Subcutaneous preadipocyte (primary cell): ENCODE results near the gene RMRP. TPM values are rescaled to one million over a fixed set of nuclear protein-coding genes. Genes with fewer than 3 reads are reported as not detected.

ENCODE experiments used
- small RNA-seq: library from RNA; depleted of rRNA; stranded (forward); fragments of <200 nt; gene quantifications from one replicate; pipeline ENCODE3, GENCODE V24; 2012
- total RNA-seq: library from RNA; depleted of rRNA; stranded (reverse); fragments of >200 nt; gene quantifications from 2 replicates; pipeline ENCODE4 v1.2.3, GENCODE V29; 2012

RMRP gene
- 167,582 and 231,316 TPM in 2 replicates for total RNA-seq

GRCh38 chr9:35657546-35658136 lies at the start of gene RMRP:
RMRP (minus strand) TSS chr9:35658019.

GRCh38 chr9:35689542-35690293 lies 31.9 kb upstream of the RMRP start, which contains the start of gene TPM2:
TPM2 (minus strand) TSS chr9:35689925; CDS start chr9:35689817, 108 bp downstream.

GRCh38 chr9:35673132-35674024 lies 15.6 kb upstream of the RMRP start, which contains the start of gene CA9:
CA9 (plus strand) TSS chr9:35673928; CDS start chr9:35673960, 32 bp downstream.

GRCh38 chr9:35664531-35665470 lies 7.0 kb upstream of the RMRP start, which contains the start of gene ARHGEF39:
ARHGEF39 (minus strand) TSS chr9:35665195; CDS start chr9:35665169, 26 bp downstream.

GRCh38 chr9:35658137-35658967 lies 533 bp upstream of the RMRP start, which contains the start of gene CCDC107:
CCDC107 (plus strand) TSS chr9:35658292; CDS start chr9:35658380, 88 bp downstream.

GRCh38 chr9:35650341-35651158 lies 7.3 kb downstream of the RMRP start, which contains the start of gene SIT1:
SIT1 (minus strand) TSS chr9:35650931; CDS start chr9:35650853, 78 bp downstream.

GRCh38 chr9:35618325-35618727 lies 39.5 kb downstream of the RMRP start, which contains the start of gene CD72:
CD72 (minus strand) TSS chr9:35618413; CDS start chr9:35618303, 110 bp downstream.

Small RNA genes within 50 kb of the gene (small RNA-seq; reads per million reads assigned to genes)
- gene MIR4667: 0.16 reads per million
- gene RMRP: not detected
- gene RN7SL22P: not detected

Other genes with a start within 250 kb of the RMRP start
- gene RUSC2, start 167.9 kb downstream of the RMRP start, total RNA-seq: 17.3 and 25.8 TPM in 2 replicates
- gene TESK1, start 52.8 kb downstream of the RMRP start, total RNA-seq: 10.9 and 11.8 TPM in 2 replicates
- 1.6 and 4.4 TPM in 2 replicates for gene CD72, start 39.6 kb downstream of the RMRP start, total RNA-seq
- 1.1 TPM in 1 of 2 replicates, not detected in the other for gene SIT1, start 7.1 kb downstream of the RMRP start, total RNA-seq
- gene CCDC107, start 273 bp upstream of the RMRP start, total RNA-seq: 9.6 and 13.6 TPM in 2 replicates
- gene ARHGEF39, start 7.2 kb upstream of the RMRP start, total RNA-seq: 1.5 and 5.5 TPM in 2 replicates
- 0.20 and 1.1 TPM in 2 replicates for gene CA9, start 15.9 kb upstream of the RMRP start, total RNA-seq
- gene TPM2, start 31.9 kb upstream of the RMRP start, total RNA-seq: 338 and 431 TPM in 2 replicates
- 248 and 253 TPM in 2 replicates for gene TLN1, start 74.2 kb upstream of the RMRP start, total RNA-seq
- gene CREB3, start 74.6 kb upstream of the RMRP start, total RNA-seq: 36.7 and 39.9 TPM in 2 replicates
- gene GBA2, start 91.2 kb upstream of the RMRP start, total RNA-seq: 23.1 and 31.1 TPM in 2 replicates
- 9.2 and 14.3 TPM in 2 replicates for gene RGP1, start 91.3 kb upstream of the RMRP start, total RNA-seq
- gene MSMP, start 96.3 kb upstream of the RMRP start, total RNA-seq: not detected in 2 replicates
- gene NPR2, start 133.6 kb upstream of the RMRP start, total RNA-seq: 21.3 and 26.5 TPM in 2 replicates
- 0.73 and 2.2 TPM in 2 replicates for gene SPAG8, start 154.2 kb upstream of the RMRP start, total RNA-seq
- 19.4 and 23.9 TPM in 2 replicates for gene HINT2, start 157.0 kb upstream of the RMRP start, total RNA-seq
- not detected in 2 replicates for gene FAM221B, start 170.7 kb upstream of the RMRP start, total RNA-seq
- 1.6 and 2.2 TPM in 2 replicates for gene TMEM8B, start 171.2 kb upstream of the RMRP start, total RNA-seq
- not detected in 2 replicates for gene OR13J1, start 212.4 kb upstream of the RMRP start, total RNA-seq
- gene HRCT1, start 248.2 kb upstream of the RMRP start, total RNA-seq: 1.4 and 1.8 TPM in 2 replicates